DOHH2 (cell line): ENCODE measurements around the gene PPCS.
"Not testable (repeated sequence)": the region's sequence is repeated elsewhere in the genome, so short reads cannot be mapped to it uniquely, and the experiment has no call there.

Source experiments
- EZH2phosphoT487 ChIP-seq: fragments of 200-600 bp; sonication (generic); IDR thresholded peaks from 2 replicates; pipeline ENCODE4 v1.6.1; 2017; ENCODE audit warnings: borderline replicate concordance, mild to moderate bottlenecking, antibody characterized with exemption, low read length, moderate library complexity, mixed read lengths
- TF ChIP-seq, protein P1 (sequence below): fragments of 200-600 bp; sonication (generic); IDR thresholded peaks from one replicate; pipeline ENCODE4 v1.5.1; 2014; ENCODE audit warnings: antibody characterized with exemption, mild to moderate bottlenecking, low read depth, low read length; ENCODE audit not compliant: poor library complexity, severe bottlenecking

DNA sequence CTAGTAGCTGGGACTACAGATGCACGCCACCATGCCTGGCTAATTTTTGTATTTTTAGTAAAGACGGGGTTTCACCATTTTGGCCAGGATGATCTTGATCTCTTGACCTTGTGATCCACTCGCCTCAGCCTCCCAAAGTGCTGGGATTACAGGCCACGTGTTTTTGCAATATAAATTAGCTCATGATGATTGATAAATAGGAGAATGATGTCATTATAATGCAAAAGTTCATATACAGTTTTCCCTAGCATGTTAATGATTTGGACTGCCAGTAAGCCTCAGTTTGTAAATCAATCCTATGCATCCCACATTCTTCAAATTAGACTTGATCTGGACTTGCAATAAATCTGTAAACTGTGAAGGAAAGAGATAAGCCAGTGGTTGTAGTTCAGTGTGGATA lies 21.0 kb downstream of the PPCS start:
- TF ChIP-seq, protein P1, sequence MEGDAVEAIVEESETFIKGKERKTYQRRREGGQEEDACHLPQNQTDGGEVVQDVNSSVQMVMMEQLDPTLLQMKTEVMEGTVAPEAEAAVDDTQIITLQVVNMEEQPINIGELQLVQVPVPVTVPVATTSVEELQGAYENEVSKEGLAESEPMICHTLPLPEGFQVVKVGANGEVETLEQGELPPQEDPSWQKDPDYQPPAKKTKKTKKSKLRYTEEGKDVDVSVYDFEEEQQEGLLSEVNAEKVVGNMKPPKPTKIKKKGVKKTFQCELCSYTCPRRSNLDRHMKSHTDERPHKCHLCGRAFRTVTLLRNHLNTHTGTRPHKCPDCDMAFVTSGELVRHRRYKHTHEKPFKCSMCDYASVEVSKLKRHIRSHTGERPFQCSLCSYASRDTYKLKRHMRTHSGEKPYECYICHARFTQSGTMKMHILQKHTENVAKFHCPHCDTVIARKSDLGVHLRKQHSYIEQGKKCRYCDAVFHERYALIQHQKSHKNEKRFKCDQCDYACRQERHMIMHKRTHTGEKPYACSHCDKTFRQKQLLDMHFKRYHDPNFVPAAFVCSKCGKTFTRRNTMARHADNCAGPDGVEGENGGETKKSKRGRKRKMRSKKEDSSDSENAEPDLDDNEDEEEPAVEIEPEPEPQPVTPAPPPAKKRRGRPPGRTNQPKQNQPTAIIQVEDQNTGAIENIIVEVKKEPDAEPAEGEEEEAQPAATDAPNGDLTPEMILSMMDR: not testable (repeated sequence)
- not testable (repeated sequence) for TF ChIP-seq EZH2phosphoT487
